ENCODE measurements around the gene NPTX1. TPM values are rescaled to one million over a fixed set of nuclear protein-coding genes. Genes with fewer than 3 reads are reported as not detected.

The NPTX1 gene
- total RNA-seq: under 0.01 TPM in 1 of 2 replicates, not detected in the other

GRCh38 chr17:80475910-80476876, at the start of gene NPTX1:
Gene NPTX1, minus strand, starts transcription at chr17:80476607. Its CDS starts 161 bp downstream, at chr17:80476446.

Other genes starting within 250 kb of the NPTX1 start
- gene RNF213, start 215.8 kb downstream of the NPTX1 start, total RNA-seq: 31.9 and 44.2 TPM in 2 replicates
- 23.7 and 27.1 TPM in 2 replicates for gene ENDOV, start 61.4 kb downstream of the NPTX1 start, total RNA-seq
- gene RPTOR, start 68.2 kb upstream of the NPTX1 start, total RNA-seq: 13.4 and 22.5 TPM in 2 replicates

Measured in pericardium fibroblast (primary cell).